ENCODE measurements around the gene RFK. TPM values are rescaled to one million over a fixed set of nuclear protein-coding genes. Genes with fewer than 3 reads are reported as not detected.

Gene RFK
- total and polyA plus RNA-seq, 9 of the 15 experiments (the other 6 are each of a cell fraction or from before 2014, with no cell fraction given), result 3.8 to 51.1 (median 14.8) TPM

- no peak overlapping the region for H3K9ac ChIP-seq (ENCODE audit: insufficient read depth in 1 of 2, low read depth in 2 of 2, low read length in 2 of 2)
- ATAC-seq, result no peak
- no peak for DNase-seq (ENCODE audit: extremely low read depth in 1 of 4, low spot score in 3 of 4)
- no peaks in the 10 kb centered on the region for H3K9me3 ChIP-seq (replicated peaks; ENCODE audit: control insufficient read depth, insufficient read depth, low read depth, low read length)
- WGBS (ENCODE audit: insufficient coverage, low coverage, missing lambda C conversion rate), result 0% methylated on average over 1 of the region's 1 CpG
- no peaks in the 10 kb centered on the region for H3K79me2 ChIP-seq (ENCODE audit: control insufficient read depth, insufficient read depth, low read length)
- H3K9me1 ChIP-seq (ENCODE audit: control insufficient read depth, insufficient read depth, low read length), result no peaks in the 10 kb centered on the region
- in situ Hi-C loops (cut with MboI) (no loop called here), intact Hi-C loops (cut with micrococcal nuclease) (loop anchor here (10.0 kb wide), 1 partner anchor 50 kb away; the partner anchor contains the start of gene GCNT1)
- 0 out of 5 replicates have a peak, but pooled peaks cover 0 to 3% of the 10 kb centered on the region in 2 experiments for H3K4me1 ChIP-seq (replicated peaks in 1 of 2; ENCODE audit: control insufficient read depth in 2 of 2, insufficient read depth in 2 of 2, low read length in 2 of 2)
- H3K4me3 ChIP-seq, result no peak overlapping the region
- BruUV-seq (replicated peaks), result no TSS peak
- TF ChIP-seq ZNF444 (CRISPR knock-in tag; IDR thresholded peaks at IDR 0.05) (no peak), JUND (IDR thresholded peaks at IDR 0.05; ENCODE audit: borderline replicate concordance, low read depth, low read length) (no peak), JUND (tag; IDR thresholded peaks at IDR 0.05; ENCODE audit: borderline replicate concordance, low read depth, low read length) (no peak), ZNF639 (CRISPR knock-in tag; conservative IDR thresholded peaks at IDR 0.05 in 1 of 2, IDR thresholded peaks at IDR 0.05 in 1 of 2) (no peak), ATF2 (CRISPR knock-in tag; IDR thresholded peaks at IDR 0.05) (no peak), ZBTB17 (CRISPR knock-in tag; IDR thresholded peaks at IDR 0.05) (no peak), ZNF217 (CRISPR knock-in tag; IDR thresholded peaks at IDR 0.05) (no peak), ZNF778 (CRISPR knock-in tag; IDR thresholded peaks at IDR 0.05) (no peak)
- no peaks in the 10 kb centered on the region for H4K20me1 ChIP-seq (replicated peaks; ENCODE audit: control insufficient read depth, insufficient read depth, low read length)
- no peak overlapping the region for H3K27ac ChIP-seq (ENCODE audit: extremely low read depth, low read depth, low read length)
- POLR2A ChIA-PET, result no interaction called here
- H3K4me2 ChIP-seq (ENCODE audit: insufficient read depth, low read length), result no peak overlapping the region
- no peak for FAIRE-seq
- H2AFZ ChIP-seq (ENCODE audit: low read depth, low read length), result no peak overlapping the region
- CTCF ChIA-PET (ENCODE audit: low intra/inter-chr PET ratio), result interaction anchor here (0.6 to 2.4 kb wide), 2 partner anchors 9 to 300 kb away, joined by 4 to 13 read pairs; no protein-coding TSS in a partner anchor
- no peaks in the 10 kb centered on the region for H3K27me3 ChIP-seq (ENCODE audit: control insufficient read depth in 2 of 2, insufficient read depth in 2 of 2, low read length in 2 of 2)
- no peaks in the 10 kb centered on the region for H3K36me3 ChIP-seq (ENCODE audit: control insufficient read depth, insufficient read depth, low read length)
Observed at GRCh38 chr9:76404401-76404800, 10.2 kb upstream of the RFK start.
